EL (cell line): ENCODE data around the gene TP53INP2.

Experiments
- DNase-seq: peaks from one replicate; pipeline ENCODE4 v3.0.0-alpha.2; 2016

TP53INP2 gene

DNA sequence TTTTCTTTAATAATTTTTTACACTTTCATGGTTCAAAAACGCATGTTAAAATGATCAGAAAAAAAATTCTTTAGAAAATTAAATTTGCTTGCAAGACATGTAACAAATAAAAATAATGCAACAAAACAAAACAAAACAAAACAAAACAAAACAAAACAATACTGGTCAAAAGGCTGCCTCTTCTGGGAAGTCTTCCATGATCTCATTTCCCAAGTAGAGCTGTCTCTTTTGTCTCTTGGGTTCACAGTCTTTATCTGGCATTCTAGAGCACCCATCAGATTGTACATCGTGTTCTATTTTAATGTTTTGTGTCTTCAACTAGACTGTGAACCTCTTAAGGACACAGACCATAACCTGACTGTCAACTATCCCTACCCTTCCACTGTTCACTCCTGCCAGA is 25.3 kb downstream of the TP53INP2 start:
- no peak for DNase-seq

DNA sequence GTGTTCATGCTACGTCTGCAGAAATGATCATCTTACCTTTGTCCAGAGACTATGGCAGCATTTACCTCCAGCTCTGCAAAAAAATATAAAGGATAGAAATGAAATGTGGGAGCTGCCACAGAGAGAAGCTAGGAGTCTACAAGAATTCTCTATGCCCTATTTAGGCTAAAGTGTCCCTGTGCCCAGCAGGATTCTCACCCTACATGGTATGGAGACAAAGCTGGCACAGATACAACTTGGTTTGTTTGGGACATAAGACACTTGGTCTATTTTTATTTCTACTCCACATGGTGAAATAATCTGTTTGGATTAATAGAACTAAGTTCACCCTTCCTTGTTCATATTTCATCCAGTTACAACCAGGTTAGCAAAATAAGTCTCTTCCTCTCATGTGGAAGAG is 28.4 kb downstream of the TP53INP2 start:
- no peak for DNase-seq

DNA sequence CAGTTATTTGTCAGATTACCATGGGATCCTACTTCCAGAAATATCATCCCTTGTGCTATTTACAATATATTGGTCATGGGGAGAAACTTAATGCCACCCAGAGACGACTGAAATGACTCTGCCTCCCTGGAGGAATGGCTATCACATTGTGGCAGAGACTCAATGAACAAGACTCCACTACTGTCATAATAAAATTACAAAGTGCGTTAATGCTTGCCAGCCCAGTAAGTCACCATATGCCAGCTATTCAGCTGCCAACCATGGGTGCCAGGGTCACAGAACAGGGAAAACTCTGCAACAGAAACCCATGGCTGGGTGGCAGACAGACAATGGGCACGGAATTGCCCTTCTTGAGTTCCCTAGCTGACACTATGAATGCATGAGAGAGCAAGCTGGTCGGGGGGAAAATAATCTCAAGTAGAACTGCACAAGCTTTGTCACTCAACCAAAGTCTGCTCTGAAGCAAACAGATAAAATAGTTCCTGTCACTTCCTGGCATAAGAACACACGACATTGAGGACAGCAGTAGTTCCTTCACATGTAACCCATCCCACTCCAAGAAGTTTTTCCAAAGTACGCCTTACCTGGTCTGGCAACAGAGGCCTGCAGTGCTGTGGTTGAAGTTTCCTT is 32.1 kb downstream of the TP53INP2 start:
- DNase-seq: no peak

DNA sequence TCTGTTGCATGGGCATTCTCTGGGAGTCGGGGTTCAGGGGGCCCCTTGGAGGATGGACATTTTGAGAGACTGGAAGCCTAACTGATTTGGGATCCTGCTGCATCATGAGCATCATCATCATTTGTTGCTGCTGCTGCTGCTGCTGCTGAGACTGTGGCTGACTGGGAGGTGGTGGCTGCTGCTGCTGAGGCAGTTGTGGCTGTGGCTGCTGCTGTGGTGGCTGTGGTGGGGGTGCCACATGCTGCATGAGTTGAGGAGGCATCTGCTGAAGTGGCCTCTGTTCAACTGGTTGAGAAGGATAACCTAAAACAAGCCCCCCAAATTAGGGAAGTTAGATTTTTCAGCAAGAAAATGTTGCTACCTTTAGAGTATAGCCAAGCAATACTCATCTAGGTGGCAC is 38.9 kb downstream of the TP53INP2 start:
- DNase-seq: no peak

DNA sequence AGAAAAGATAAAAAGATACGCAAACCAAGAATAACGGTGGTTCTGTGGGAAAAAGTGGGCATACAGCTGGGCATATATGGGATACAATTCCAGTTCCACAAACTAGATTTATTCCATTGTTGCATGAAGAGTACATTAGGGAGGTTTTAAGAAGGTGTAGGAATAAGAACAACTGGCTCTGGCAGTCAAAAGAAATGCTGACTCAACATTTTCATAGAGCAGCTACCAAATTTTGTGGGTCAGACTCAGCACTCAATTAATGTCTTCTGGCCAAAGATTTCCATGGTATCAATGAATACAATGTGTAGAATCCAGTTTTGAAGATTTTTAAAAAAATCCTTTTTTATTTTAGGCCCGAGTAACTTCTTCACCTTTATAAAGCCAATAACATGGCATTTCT is 40.2 kb downstream of the TP53INP2 start:
- DNase-seq: no peak

DNA sequence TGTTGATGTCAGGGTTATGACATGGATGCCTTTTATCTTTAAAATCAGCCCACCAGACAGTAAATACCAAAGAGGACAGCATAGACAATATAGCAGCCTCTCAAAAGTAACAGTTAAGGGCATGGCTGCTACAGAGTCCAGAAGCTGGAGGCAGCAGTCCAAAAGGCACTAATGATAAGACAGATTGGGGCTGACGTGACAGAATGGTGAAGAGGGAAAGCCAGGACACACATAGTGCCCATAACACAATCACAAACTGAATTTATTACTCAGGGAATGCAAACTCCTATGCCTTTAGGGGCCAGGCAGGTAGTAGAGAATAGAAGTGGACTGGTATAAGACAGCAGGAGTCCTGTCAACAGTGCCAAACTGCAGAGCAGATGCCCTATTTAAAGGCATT is 40.7 kb downstream of the TP53INP2 start:
- no peak for DNase-seq

DNA sequence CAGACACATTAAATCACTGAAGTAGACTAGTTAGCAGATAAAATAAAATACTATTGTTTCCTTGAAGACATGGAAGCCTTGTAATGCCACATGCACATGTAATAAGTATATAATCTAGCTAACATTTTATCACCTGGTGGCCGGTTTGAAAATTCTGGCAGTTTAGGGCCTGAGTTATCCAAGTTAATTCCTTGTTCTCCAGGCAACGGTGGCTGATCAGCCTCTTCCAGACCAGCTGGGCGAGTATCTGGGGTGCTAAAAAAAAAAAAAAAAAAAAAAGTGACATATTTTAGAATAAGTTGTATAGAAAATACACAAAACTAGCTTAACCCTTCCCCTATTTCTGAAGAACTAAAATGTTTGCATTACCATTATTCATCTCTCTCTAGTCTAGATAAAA is 42.5 kb downstream of the TP53INP2 start:
- DNase-seq: no peak

DNA sequence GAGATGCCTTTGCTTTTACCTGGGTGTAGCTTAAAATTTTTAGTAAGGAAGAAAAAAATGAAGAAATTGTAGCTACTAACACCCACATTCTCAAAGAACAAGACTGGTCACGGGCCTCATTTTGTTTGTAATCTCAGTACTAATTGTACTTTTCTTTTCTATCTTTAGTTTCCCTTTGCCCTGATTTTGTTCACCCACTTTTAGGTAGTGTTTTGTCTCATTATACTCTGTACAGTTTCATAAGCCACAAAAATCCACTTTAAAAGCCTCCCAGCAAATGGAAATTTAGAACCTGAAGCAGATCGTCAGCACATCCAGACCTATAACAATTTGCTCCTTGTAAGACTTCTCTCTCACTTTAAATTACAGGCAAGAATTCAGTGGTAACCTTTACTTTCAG is 43.3 kb downstream of the TP53INP2 start:
- no peak for DNase-seq

DNA sequence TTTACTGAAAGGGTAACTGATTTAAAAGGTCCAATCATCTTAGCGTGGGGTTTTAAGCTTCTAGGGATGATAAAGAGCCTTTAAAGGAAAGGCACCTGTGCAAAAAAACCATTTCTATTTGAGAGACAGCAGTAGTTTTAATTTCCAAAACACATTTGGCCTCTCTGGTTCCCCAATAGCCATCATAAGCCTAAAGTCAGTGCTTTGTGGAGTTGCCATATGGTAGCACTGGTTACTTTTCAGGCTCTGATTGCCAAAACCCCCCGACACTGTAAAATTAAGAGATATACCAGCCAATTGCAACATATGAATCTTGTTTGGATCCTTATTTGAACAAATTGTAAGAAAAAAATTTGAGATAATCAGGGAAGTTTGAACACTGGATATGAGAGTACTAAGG is 44.6 kb downstream of the TP53INP2 start:
- DNase-seq: no peak

DNA sequence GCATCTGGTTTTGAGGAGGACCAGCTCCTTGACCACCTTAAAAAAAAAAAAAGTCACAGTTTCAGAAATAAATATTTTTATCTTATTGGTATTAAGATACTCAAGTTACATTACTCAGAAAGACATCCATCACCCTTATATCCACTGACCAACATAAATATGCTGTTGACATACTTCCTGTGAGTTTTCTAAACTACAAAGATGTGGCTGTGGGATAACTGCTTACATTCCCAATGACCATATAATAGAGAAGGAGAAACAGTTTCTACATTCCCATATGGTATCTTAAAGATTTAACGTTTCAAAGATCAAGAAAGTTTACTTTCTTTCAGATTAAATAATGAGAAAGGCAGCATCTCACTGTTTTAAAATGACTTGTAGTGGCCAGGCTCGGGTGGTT is 46.3 kb downstream of the TP53INP2 start:
- no peak for DNase-seq

DNA sequence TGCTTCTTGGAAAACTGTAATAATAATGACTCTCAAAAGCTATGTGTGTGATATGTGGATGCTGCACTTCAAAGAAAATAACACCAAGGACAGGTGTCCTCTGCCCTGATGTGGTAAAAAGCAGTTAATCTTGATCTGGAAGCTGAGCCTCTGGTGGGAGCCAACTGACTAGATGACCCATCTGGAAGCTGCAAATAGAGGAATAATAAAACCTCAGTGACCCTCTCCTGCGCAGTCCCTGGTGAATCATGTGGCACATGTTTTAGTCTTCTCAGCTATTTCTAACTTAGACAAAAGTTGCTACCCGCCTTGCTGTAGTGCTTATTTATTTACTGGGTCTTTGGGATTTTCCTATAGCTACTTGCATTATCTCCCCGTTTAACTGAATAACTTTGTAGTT is 47.3 kb downstream of the TP53INP2 start:
- no peak for DNase-seq

DNA sequence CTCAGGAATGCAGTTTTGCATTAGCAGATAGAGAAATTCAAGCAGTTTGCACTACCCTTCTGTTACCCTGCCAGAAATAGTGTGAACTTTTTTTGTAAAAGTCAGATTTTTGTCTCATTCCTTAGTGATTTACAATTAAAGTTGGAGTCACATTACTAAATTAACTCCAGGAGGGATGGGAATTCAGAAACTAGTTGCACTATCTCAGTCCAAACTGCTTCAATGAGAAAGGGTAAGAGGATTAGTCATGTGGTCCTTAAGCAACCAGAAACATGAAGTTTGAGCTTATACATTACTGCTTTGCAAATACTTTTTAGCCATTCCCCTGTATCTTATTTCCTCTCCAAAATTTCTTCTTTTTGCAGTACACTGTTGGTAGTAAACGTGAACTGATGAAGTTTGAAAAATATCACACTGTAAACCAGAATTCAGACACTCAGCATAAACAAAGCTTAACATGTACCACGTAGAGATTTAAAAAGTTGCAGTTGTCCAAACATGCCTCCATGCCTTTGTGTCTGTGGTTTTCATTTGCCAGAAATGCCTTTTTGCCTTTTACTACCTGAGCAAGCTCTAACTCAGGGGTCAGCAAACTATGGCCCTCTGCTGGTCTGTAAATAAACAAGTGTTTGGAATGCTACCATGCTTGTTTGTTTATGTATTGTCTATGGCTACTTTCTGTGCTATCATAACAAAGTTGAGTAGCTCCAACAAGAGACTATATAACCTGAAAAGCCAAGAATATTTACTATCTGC is 49.7 kb downstream of the TP53INP2 start:
- no peak for DNase-seq

DNA sequence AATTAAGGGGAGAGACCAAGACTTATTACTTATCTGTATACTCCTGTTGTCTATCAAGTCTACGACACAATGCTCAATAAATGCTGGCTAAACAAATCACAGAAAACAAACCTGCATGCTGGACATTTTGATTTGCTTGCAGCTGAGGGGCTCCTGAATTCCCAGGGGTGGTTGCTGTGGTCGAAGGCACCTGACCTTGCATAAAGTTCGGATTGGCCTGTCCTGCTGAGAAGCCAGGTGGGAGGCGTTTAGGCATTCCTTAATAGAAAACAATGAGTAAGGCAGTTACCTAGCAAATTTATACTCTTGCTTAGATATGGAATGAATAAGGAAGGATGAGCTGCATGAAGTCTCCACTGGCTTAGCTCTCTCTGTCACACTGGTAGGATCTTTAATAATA is 50.5 kb downstream of the TP53INP2 start:
- no peak for DNase-seq

DNA sequence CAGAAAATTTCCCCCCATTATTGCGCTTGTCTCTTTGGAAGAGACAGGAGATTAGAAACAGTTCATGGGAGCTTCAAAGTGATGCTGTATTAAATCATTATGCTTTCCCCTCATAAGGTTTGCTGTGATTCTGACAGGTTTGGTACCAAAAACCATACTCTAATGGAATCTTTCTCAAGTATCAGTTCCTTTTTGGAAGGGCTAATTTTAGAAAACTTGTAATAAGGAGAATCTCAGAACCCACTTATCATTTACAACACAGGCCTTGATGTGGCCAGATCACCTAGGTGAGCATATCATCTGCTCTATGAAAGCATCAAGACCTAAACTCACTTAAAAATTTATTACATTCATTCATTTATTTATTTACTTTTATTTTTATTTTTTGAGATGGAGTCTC is 51.2 kb downstream of the TP53INP2 start:
- no peak for DNase-seq

DNA sequence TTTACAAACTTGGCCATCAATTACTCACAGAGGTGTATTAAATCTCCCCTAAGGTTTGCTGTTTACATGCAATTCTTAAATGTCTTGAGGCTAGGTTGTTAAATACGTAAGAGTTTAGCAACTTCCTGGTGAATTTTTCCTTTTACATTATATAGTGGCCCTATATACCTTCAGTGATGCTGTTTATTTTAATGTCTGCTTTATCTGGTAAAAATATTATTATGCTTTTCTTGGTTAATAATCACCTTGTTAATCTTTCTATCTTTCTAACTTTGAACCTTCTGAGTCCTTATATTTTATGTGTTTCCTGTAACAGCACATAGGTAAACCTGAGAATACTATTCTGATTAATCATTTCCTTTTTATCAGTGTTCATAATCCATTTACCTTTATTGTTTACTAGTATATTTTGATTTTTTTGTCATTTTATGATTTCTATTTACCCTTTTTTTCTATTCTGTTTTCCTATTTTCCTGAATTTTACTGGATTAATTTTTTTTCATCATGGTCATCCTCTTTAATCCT is 57.9 kb downstream of the TP53INP2 start:
- DNase-seq: no peak
